CD4-positive, alpha-beta T cell (primary cell): ENCODE data around the gene NVL. TPM values are rescaled to one million over a fixed set of nuclear protein-coding genes. Genes with fewer than 3 reads are reported as not detected.

ENCODE experiments used
- ATAC-seq: fragments of 200-7000 bp; cut with Tn5 transposase; one replicate; pipeline ENCODE4 v1.10.0; 2022; ENCODE audit warnings: mild to moderate bottlenecking; ENCODE audit not compliant: poor library complexity
- CTCF ChIA-PET: fragments of 350-600 bp; sonication (Branson Sonifier 250); formaldehyde crosslinking; loops from one replicate; lab custom pipeline; 2021; ENCODE audit warnings: antibody characterized with exemption, inconsistent platforms; lab: Charles Lee
- POLR2A ChIA-PET: fragments of 350-600 bp; sonication (Branson Sonifier 250); formaldehyde crosslinking; loops from one replicate; lab custom pipeline; 2021; ENCODE audit warnings: antibody characterized with exemption, inconsistent platforms; lab: Charles Lee
- DNase-seq, 14 experiments: peaks; one replicate each; pipeline ENCODE4 v3.0.0-alpha.2; 2013 to 2020; ENCODE audit warnings: mixed read lengths in 2 of 14
- H3K27ac ChIP-seq, 2 donors: one replicate each; pipeline versions ENCODE4 v1.5.1 to v1.7.0; 2013; ENCODE audit warnings: low read length in 2 of 2, low read depth in 1 of 2, mild to moderate bottlenecking in 1 of 2
- H3K27me3 ChIP-seq, 2 experiments: 1 replicate in 1 of 2; 2 replicates in 1 of 2; pipeline versions ENCODE4 v1.6.1 to v1.7.0; 2013; ENCODE audit warnings: low read length in 2 of 2, control low read depth in 1 of 2, mild to moderate bottlenecking in 1 of 2, moderate library complexity in 1 of 2; ENCODE audit not compliant: insufficient read depth in 2 of 2, control insufficient read depth in 1 of 2
- H3K36me3 ChIP-seq: one replicate; pipeline ENCODE4 v1.6.1; 2013; ENCODE audit warnings: low read length, control low read depth; ENCODE audit not compliant: insufficient read depth
- H3K4me1 ChIP-seq: one replicate; pipeline ENCODE4 v1.6.1; 2013; ENCODE audit warnings: low read length, control low read depth; ENCODE audit not compliant: insufficient read depth
- H3K4me3 ChIP-seq: one replicate; pipeline ENCODE4 v1.5.1; 2013; ENCODE audit warnings: mild to moderate bottlenecking, low read length, moderate library complexity
- H3K9me3 ChIP-seq, 2 experiments: 1 replicate in 1 of 2; 2 replicates in 1 of 2; pipeline versions ENCODE4 v1.6.1 to v1.7.0; 2013; ENCODE audit warnings: low read length in 2 of 2, mild to moderate bottlenecking in 2 of 2, control low read depth in 1 of 2, moderate library complexity in 1 of 2; ENCODE audit not compliant: control insufficient read depth in 1 of 2, insufficient read depth in 1 of 2
- H3K27ac Mint-ChIP-seq: one replicate; pipeline ENCODE4 v1.8.0; 2020; ENCODE audit warnings: mixed read lengths
- H3K27me3 Mint-ChIP-seq: one replicate; pipeline ENCODE4 v1.8.0; 2021; ENCODE audit warnings: mixed read lengths
- H3K36me3 Mint-ChIP-seq: one replicate; pipeline ENCODE4 v1.8.0; 2021; ENCODE audit warnings: low read depth, mixed read lengths
- H3K4me1 Mint-ChIP-seq: one replicate; pipeline ENCODE4 v1.8.0; 2021; ENCODE audit warnings: low read depth, mixed read lengths
- H3K4me3 Mint-ChIP-seq: one replicate; pipeline ENCODE4 v1.8.0; 2020; ENCODE audit warnings: mild to moderate bottlenecking, mixed read lengths
- H3K9me3 Mint-ChIP-seq: one replicate; pipeline ENCODE4 v1.8.0; 2020; ENCODE audit warnings: mixed read lengths
- intact Hi-C, 2 experiments: fragments of 100-400 bp; cut with DNase I in 1 of 2; cut with micrococcal nuclease in 1 of 2; formaldehyde crosslinking; loops; one replicate each; pipeline versions ENCODE4 v1.15.1 to v1.9.0; 2023 to 2025; cut with DNase I, micrococcal nuclease
- total RNA-seq, 174 experiments: library from RNA in 2 of 174; stranded (reverse) in 2 of 174; gene quantifications; one replicate each; pipeline ENCODE4 v1.2.3 and lab custom pipeline; 2021 to 2026
- TF ChIP-seq, protein P1 (sequence below): fragments of 200-600 bp; IDR thresholded peaks from one replicate; pipeline ENCODE4 v1.8.0; 2022; ENCODE audit warnings: antibody characterized with exemption, mild to moderate bottlenecking

Gene NVL
- total RNA-seq, 2 experiments from 2014 or later: 14.9 to 18.5 TPM

- CTCF ChIA-PET: no interaction called here
- H3K4me3 ChIP-seq: no peak overlapping the region
- POLR2A ChIA-PET: no interaction called here
- Mint-ChIP-seq H3K27me3 (no peaks in the 10 kb centered on the region), H3K27ac (no peak overlapping the region), H3K4me3 (no peak overlapping the region), H3K4me1 (peaks cover 16% of the 10 kb centered on the region), H3K9me3 (no peaks in the 10 kb centered on the region), H3K36me3 (peaks cover 55% of the 10 kb centered on the region)
- no peaks in the 10 kb centered on the region for H3K27me3 ChIP-seq
- no peak overlapping the region for H3K27ac ChIP-seq
- ATAC-seq (no peak), DNase-seq (no peak)
- H3K36me3 ChIP-seq: peaks cover 19% of the 10 kb centered on the region
- no peaks in the 10 kb centered on the region for H3K9me3 ChIP-seq
- TF ChIP-seq, protein P1, sequence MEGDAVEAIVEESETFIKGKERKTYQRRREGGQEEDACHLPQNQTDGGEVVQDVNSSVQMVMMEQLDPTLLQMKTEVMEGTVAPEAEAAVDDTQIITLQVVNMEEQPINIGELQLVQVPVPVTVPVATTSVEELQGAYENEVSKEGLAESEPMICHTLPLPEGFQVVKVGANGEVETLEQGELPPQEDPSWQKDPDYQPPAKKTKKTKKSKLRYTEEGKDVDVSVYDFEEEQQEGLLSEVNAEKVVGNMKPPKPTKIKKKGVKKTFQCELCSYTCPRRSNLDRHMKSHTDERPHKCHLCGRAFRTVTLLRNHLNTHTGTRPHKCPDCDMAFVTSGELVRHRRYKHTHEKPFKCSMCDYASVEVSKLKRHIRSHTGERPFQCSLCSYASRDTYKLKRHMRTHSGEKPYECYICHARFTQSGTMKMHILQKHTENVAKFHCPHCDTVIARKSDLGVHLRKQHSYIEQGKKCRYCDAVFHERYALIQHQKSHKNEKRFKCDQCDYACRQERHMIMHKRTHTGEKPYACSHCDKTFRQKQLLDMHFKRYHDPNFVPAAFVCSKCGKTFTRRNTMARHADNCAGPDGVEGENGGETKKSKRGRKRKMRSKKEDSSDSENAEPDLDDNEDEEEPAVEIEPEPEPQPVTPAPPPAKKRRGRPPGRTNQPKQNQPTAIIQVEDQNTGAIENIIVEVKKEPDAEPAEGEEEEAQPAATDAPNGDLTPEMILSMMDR: no peak
- peaks cover 4% of the 10 kb centered on the region for H3K4me1 ChIP-seq
- intact Hi-C loops: no loop called here
These were observed 63.7 kb downstream of the NVL start for GRCh38 chr1:224266105-224266914.

DNA sequence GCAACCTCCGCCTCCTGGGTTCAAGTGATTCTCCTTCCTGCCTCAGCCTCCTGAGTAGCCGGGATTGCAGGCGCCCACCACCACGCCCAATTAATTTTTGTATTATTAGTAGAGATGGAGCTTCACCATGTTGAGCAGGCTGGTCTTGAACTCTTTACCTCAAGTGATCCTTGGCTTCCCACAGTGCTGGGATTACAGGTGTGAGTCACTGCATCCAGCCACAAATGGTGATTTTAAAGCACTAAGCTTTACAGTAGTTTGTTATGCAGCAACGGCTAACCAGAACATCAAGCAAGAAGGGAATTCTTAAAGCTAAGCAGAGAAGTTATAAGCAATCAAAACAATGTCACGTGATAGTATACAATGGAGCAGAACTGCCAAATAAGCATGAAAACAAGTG is 65.7 kb downstream of the NVL start:
- Mint-ChIP-seq H3K27ac (no peak overlapping the region), H3K4me3 (no peak overlapping the region), H3K27me3 (no peaks in the 10 kb centered on the region), H3K9me3 (no peaks in the 10 kb centered on the region), H3K4me1 (peaks cover 19% of the 10 kb centered on the region), H3K36me3 (peaks cover 47% of the 10 kb centered on the region)
- POLR2A ChIA-PET: no interaction called here
- peaks cover 19% of the 10 kb centered on the region for H3K36me3 ChIP-seq
- H3K27me3 ChIP-seq: no peaks in the 10 kb centered on the region
- no peak for ATAC-seq
- no peak for DNase-seq
- no peaks in the 10 kb centered on the region for H3K9me3 ChIP-seq
- no peak overlapping the region for H3K27ac ChIP-seq
- intact Hi-C loops: no loop called here
- TF ChIP-seq, protein P1: no peak
- H3K4me3 ChIP-seq: no peak overlapping the region
- CTCF ChIA-PET: no interaction called here
- H3K4me1 ChIP-seq: peaks cover 4% of the 10 kb centered on the region

DNA sequence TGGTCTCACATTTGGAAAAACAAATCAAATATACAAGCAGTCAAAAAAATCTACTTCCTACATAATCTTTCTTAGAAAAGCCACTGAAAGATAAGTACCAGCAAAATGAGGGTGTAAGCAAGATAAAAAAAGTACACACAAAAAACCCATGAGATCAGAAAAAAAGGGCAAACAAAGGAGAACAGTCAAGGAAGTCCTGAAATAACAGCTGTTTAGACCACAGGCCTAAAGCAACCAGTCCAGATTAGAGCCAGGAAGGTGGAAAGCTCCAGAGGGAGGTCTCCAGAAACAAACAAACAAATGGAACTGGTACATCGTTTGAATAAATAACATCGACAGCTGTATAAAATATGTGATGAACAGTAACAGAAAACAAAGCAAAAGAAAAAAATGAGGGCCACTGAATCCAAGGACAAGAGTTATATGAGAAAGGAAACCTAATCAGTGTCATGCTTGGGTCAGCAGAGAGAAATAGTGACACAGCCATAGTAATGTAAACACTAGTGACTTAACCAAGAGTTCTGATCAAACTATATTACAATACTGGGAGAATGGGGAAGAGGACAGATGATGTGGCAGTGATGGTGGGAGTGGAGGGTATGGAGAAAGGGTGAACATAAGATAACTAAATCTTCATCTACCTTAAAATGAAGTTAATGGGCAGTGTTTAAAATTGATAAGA is 67.5 kb downstream of the NVL start:
- H3K27ac Mint-ChIP-seq: no peak overlapping the region
- H3K27me3 ChIP-seq: no peaks in the 10 kb centered on the region
- CTCF ChIA-PET: no interaction called here
- no peaks in the 10 kb centered on the region for H3K27me3 Mint-ChIP-seq
- POLR2A ChIA-PET: interaction anchor here (0.6 kb wide), 1 partner anchor 163 kb away, joined by 3 read pairs; no protein-coding TSS in a partner anchor
- no peaks in the 10 kb centered on the region for H3K9me3 Mint-ChIP-seq
- intact Hi-C loops: no loop called here
- no peak overlapping the region for H3K27ac ChIP-seq
- peaks cover 4% of the 10 kb centered on the region for H3K4me1 ChIP-seq
- ATAC-seq: no peak
- H3K9me3 ChIP-seq: no peaks in the 10 kb centered on the region
- TF ChIP-seq, protein P1: no peak
- H3K4me1 Mint-ChIP-seq: peaks cover 19% of the 10 kb centered on the region
- H3K36me3 Mint-ChIP-seq: peaks cover 53% of the 10 kb centered on the region
- H3K36me3 ChIP-seq: peaks cover 9% of the 10 kb centered on the region
- no peak overlapping the region for H3K4me3 Mint-ChIP-seq
- DNase-seq: no peak
- no peak overlapping the region for H3K4me3 ChIP-seq
